OCI-LY1 (cell line): Measurements from ENCODE around the gene CAMK4.

ENCODE experiments used
- H2AFZ ChIP-seq: fragments of 200-600 bp; sonication (generic), shearing (Covaris generic); 2 replicates; pipeline ENCODE4 v1.6.0; 2014; ENCODE audit warnings: antibody characterized with exemption, mild to moderate bottlenecking, low read length
- H3F3A ChIP-seq: fragments of 200-600 bp; sonication (generic), shearing (Covaris generic); 2 replicates; pipeline ENCODE4 v1.6.0; 2014; ENCODE audit warnings: mild to moderate bottlenecking, antibody characterized with exemption, low read length, moderate library complexity; ENCODE audit not compliant: insufficient read depth
- H3K27ac ChIP-seq: fragments of 200-600 bp; sonication (generic); 2 replicates; pipeline ENCODE4 v1.5.1; 2014; ENCODE audit warnings: low read length, mixed run types, mild to moderate bottlenecking, low read depth; ENCODE audit not compliant: poor library complexity, severe bottlenecking
- H3K27me3 ChIP-seq: fragments of 200-600 bp; sonication (generic); 2 replicates; pipeline ENCODE4 v1.6.0; 2014; ENCODE audit warnings: antibody characterized with exemption, mild to moderate bottlenecking, low read length, moderate library complexity; ENCODE audit not compliant: insufficient read depth
- H3K36me3 ChIP-seq: fragments of 200-600 bp; sonication (generic); 2 replicates; pipeline ENCODE4 v1.6.1; 2014; ENCODE audit warnings: mild to moderate bottlenecking, antibody characterized with exemption, low read length, moderate library complexity, mixed read lengths; ENCODE audit not compliant: insufficient read depth
- H3K4me1 ChIP-seq: fragments of 200-600 bp; sonication (generic); 2 replicates; pipeline ENCODE4 v1.5.1; 2014; ENCODE audit warnings: mild to moderate bottlenecking, low read length, moderate library complexity; ENCODE audit not compliant: insufficient read depth, severe bottlenecking
- H3K4me2 ChIP-seq: fragments of 200-600 bp; sonication (generic), shearing (Covaris generic); 2 replicates; pipeline ENCODE4 v1.6.1; 2014; ENCODE audit warnings: low read length
- H3K4me3 ChIP-seq: fragments of 200-600 bp; sonication (generic); 2 replicates; pipeline ENCODE4 v1.5.1; 2014; ENCODE audit warnings: low read length, low read depth, mild to moderate bottlenecking, mixed read lengths; ENCODE audit not compliant: poor library complexity, severe bottlenecking
- H3K79me2 ChIP-seq: fragments of 200-600 bp; shearing (Covaris generic); 2 replicates; pipeline ENCODE4 v1.6.1; 2016; ENCODE audit warnings: mixed run types, low read length, mixed read lengths; ENCODE audit not compliant: insufficient read depth
- H3K9ac ChIP-seq: fragments of 200-600 bp; sonication (generic), shearing (Covaris generic); 2 replicates; pipeline ENCODE4 v1.6.1; 2014; ENCODE audit warnings: mild to moderate bottlenecking, low read length, mixed read lengths
- H3K9me2 ChIP-seq: fragments of 200-600 bp; sonication (generic), shearing (Covaris generic); 2 replicates; pipeline ENCODE4 v1.6.1; 2014; ENCODE audit warnings: low read depth, mild to moderate bottlenecking, low read length, mixed read lengths
- H3K9me3 ChIP-seq: fragments of 200-600 bp; shearing (Covaris generic); 2 replicates; pipeline ENCODE4 v1.6.1; 2014; ENCODE audit warnings: low read length, mixed read lengths
- H4K20me1 ChIP-seq: fragments of 200-600 bp; sonication (generic), shearing (Covaris generic); 2 replicates; pipeline ENCODE4 v1.6.0; 2016; ENCODE audit warnings: mild to moderate bottlenecking, low read length; ENCODE audit not compliant: insufficient read depth
- EZH2 ChIP-seq: fragments of 200-600 bp; sonication (generic), shearing (Covaris generic); IDR thresholded peaks from 2 replicates; pipeline ENCODE4 v1.8.0; 2017; ENCODE audit warnings: borderline replicate concordance, mixed run types, mild to moderate bottlenecking, antibody characterized with exemption, low read length, moderate library complexity, mixed read lengths
- TF ChIP-seq, protein P1 (sequence below): fragments of 200-600 bp; sonication (generic), shearing (Covaris generic); IDR thresholded peaks from 2 replicates; pipeline ENCODE4 v1.5.1; 2017; ENCODE audit warnings: mild to moderate bottlenecking, antibody characterized with exemption, low read length, moderate library complexity, mixed read lengths

The CAMK4 gene

DNA sequence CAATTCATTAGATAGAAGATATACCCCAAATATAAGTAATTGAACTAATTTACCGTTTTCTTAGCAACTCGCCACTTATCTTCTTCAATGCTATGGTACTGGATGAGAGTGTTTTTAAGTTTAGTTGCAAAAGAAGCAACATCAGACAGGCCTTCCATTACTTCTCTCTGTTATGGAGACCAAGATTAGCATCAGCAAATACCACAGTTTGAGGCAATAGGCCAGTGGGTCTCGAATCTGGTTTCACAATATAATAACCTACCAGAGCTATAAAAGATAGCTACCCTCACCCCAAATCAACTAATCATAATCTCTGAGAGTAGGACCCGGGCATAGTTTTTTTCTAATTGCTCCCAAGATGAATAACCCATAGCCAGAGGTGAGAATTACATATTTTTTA is 283.1 kb downstream of the CAMK4 start:
- H3K79me2 ChIP-seq, result peaks cover 55% of the 10 kb centered on the region
- H3K36me3 ChIP-seq, result peaks cover 26% of the 10 kb centered on the region
- H3K4me3 ChIP-seq, result no peak overlapping the region
- H3K9me3 ChIP-seq, result no peaks in the 10 kb centered on the region
- no peak overlapping the region for H3K27ac ChIP-seq
- H2AFZ ChIP-seq, result no peak overlapping the region
- no peaks in the 10 kb centered on the region for H3K9me2 ChIP-seq
- H4K20me1 ChIP-seq, result peaks cover 2% of the 10 kb centered on the region; the same call in 1 of the 2 replicates
- H3F3A ChIP-seq, result no peaks in the 10 kb centered on the region
- no peaks in the 10 kb centered on the region for H3K27me3 ChIP-seq
- H3K9ac ChIP-seq, result no peak overlapping the region
- no peak for TF ChIP-seq EZH2
- TF ChIP-seq, protein P1, sequence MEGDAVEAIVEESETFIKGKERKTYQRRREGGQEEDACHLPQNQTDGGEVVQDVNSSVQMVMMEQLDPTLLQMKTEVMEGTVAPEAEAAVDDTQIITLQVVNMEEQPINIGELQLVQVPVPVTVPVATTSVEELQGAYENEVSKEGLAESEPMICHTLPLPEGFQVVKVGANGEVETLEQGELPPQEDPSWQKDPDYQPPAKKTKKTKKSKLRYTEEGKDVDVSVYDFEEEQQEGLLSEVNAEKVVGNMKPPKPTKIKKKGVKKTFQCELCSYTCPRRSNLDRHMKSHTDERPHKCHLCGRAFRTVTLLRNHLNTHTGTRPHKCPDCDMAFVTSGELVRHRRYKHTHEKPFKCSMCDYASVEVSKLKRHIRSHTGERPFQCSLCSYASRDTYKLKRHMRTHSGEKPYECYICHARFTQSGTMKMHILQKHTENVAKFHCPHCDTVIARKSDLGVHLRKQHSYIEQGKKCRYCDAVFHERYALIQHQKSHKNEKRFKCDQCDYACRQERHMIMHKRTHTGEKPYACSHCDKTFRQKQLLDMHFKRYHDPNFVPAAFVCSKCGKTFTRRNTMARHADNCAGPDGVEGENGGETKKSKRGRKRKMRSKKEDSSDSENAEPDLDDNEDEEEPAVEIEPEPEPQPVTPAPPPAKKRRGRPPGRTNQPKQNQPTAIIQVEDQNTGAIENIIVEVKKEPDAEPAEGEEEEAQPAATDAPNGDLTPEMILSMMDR, result no peak
- no peak overlapping the region for H3K4me2 ChIP-seq
- H3K4me1 ChIP-seq, result peaks cover 28% of the 10 kb centered on the region

DNA sequence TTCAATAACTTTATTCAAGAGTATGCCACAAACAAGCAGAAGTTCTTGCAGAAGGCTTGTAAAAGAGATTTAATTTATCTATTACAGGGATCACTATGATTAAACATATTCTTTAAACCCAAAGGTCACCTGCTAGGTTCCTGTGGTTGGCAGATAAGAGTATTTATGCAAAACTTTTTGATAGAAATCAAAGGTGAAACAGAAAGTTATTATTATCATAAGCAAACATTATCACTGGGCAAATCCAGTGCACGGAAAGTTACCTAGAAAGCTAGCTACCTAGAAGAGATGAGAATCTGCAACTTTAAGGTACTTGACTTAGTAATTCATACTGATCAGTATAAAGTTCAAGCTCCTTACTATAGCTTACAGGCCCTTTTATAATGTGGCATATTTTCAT is 284.9 kb downstream of the CAMK4 start:
- Histone ChIP-seq H3K27ac (no peak overlapping the region), H3K9me3 (no peaks in the 10 kb centered on the region), H3K4me3 (peak overlapping the region; percentile 75), H3K9ac (no peak overlapping the region), H3F3A (no peaks in the 10 kb centered on the region), H2AFZ (no peak overlapping the region), H3K4me2 (peak overlapping the region; percentile 78; the same call in 1 of the 2 replicates), H3K79me2 (peaks cover 51% of the 10 kb centered on the region), H3K36me3 (peaks cover 17% of the 10 kb centered on the region), H3K4me1 (peaks cover 36% of the 10 kb centered on the region), H3K27me3 (no peaks in the 10 kb centered on the region), H3K9me2 (no peaks in the 10 kb centered on the region), H4K20me1 (peaks cover 2% of the 10 kb centered on the region; the same call in 1 of the 2 replicates)
- no peak for TF ChIP-seq EZH2
- TF ChIP-seq, protein P1, result no peak

DNA sequence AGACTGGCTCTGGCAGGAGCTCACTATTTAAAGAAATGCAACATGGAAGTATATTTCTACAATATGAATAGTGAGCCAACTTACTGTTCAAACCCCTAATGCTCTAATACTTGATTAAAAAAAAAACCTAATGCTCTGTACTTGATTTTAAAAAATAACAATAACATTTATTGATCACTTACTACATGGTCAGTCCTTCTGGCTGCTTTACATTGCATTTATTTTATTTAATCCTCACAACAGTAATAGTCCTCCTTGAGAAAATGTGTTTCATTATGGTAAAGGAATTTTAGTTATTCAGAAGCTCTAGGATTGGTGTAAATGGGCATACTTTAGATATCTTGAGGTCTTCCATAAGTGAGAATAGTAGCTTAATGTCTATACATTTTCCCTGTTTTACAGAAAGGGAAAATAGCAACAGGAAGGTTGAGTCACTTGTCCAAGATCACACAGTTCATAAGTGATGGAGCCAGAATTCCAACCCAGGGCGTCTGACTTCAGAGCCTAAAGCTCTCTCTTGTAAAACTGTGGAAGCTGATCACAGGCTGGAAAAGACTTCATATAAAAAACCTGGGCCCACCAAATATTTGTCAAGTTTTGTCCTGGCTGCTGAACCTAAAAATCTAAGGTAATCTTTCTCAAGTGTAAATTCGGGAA is 287.1 kb downstream of the CAMK4 start:
- Histone ChIP-seq H4K20me1 (peaks cover 2% of the 10 kb centered on the region; the same call in 1 of the 2 replicates), H3K9me2 (no peaks in the 10 kb centered on the region), H3K79me2 (peaks cover 51% of the 10 kb centered on the region), H3K9ac (peak overlapping the region; percentile 86), H3K4me1 (peaks cover 36% of the 10 kb centered on the region), H3K36me3 (peaks cover 4% of the 10 kb centered on the region; the same call in 1 of the 2 replicates), H3K27me3 (no peaks in the 10 kb centered on the region), H3K4me3 (peak overlapping the region; percentile 75), H3K4me2 (peak overlapping the region; percentile 78), H2AFZ (no peak overlapping the region), H3K9me3 (no peaks in the 10 kb centered on the region), H3F3A (no peaks in the 10 kb centered on the region), H3K27ac (peak overlapping the region; percentile 56)
- TF ChIP-seq, protein P1, result no peak
- TF ChIP-seq EZH2, result no peak
